ENCODE data around the gene SPACA9. TPM values are rescaled to one million over a fixed set of nuclear protein-coding genes. Genes with fewer than 3 reads are reported as not detected.

The SPACA9 gene
- total RNA-seq, 1 donor from 2014 or later, result 13.9 TPM

DNA sequence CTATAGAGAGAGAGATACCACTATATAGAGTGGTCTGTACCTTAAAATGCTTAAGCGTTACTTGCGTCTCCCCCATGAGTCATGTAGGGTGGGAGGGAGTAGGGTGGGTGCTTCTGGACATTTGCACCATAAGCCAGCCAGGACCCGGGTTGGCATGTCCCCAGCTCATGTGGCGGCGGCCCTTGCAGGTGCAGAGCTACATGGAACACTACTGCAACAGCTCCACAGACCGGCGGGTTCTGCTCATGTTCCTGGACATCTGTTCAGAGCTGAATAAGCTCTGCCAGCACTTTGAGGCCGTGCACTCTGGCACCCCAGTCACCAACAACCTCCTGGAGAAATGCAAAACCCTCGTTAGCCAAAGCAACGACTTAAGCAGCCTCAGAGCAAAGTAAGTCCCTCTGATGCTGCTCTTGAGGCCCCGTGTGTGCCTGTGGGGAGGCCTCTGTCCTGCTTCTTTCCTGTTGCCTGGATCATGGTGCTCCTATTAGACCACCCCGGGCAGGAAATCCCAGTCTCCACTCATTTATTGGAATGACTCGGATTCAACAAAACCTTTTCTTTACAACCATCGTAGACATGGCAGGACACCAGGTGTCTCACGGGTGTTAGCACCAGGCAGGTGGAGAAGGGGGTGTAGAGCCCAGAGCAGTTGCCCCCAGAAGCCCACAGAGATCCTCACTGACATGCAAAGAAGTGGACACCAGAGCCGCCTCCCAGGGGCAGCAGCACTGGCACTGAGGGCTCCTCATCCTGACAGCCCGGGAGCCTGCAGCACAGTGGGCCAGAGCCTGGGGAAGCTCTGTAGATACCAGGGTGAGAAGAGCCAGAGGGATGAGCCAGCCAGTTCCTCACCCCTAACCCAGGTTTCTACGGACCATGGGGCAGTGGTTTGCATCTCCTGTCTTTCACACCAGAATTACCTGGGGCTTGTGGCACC lies 8.8 kb downstream of the SPACA9 start:
- H3K27ac ChIP-seq, result no peak overlapping the region
- no peaks in the 10 kb centered on the region for H3K9me3 ChIP-seq
- no peaks in the 10 kb centered on the region for H3K27me3 ChIP-seq (ENCODE audit: low read depth)
- no peaks in the 10 kb centered on the region for H3K36me3 ChIP-seq
- H3K4me3 ChIP-seq, result no peak overlapping the region
- H3K4me1 ChIP-seq, result peaks cover 6% of the 10 kb centered on the region
- intact Hi-C loops (cut with DNase I), result no loop called here
- DNase-seq (no peak), ATAC-seq (no peak)
- TF ChIP-seq, protein P1, sequence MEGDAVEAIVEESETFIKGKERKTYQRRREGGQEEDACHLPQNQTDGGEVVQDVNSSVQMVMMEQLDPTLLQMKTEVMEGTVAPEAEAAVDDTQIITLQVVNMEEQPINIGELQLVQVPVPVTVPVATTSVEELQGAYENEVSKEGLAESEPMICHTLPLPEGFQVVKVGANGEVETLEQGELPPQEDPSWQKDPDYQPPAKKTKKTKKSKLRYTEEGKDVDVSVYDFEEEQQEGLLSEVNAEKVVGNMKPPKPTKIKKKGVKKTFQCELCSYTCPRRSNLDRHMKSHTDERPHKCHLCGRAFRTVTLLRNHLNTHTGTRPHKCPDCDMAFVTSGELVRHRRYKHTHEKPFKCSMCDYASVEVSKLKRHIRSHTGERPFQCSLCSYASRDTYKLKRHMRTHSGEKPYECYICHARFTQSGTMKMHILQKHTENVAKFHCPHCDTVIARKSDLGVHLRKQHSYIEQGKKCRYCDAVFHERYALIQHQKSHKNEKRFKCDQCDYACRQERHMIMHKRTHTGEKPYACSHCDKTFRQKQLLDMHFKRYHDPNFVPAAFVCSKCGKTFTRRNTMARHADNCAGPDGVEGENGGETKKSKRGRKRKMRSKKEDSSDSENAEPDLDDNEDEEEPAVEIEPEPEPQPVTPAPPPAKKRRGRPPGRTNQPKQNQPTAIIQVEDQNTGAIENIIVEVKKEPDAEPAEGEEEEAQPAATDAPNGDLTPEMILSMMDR (IDR thresholded peaks at IDR 0.05), result no peak

DNA sequence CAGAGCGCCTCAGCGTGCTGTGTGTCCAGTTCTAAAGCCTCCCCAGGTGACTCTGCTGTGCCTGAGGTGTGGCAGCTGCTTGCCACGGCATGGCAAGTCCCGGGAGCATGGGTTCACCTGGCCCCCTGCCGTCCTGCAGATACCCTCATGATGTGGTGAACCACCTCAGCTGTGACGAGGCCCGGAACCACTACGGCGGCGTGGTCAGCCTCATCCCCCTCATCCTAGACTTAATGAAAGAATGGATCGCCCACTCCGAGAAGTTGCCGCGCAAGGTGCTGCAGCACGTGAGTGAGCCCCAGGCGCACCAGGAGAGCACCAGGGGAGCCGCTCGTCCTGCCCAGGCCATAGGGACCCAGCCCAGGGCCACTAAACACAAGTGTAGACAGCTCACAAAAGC lies 9.5 kb downstream of the SPACA9 start:
- H3K27ac ChIP-seq, result no peak overlapping the region
- DNase-seq (no peak), ATAC-seq (no peak)
- H3K36me3 ChIP-seq, result no peaks in the 10 kb centered on the region
- H3K9me3 ChIP-seq, result no peaks in the 10 kb centered on the region
- H3K4me3 ChIP-seq, result no peak overlapping the region
- TF ChIP-seq, protein P1 (IDR thresholded peaks at IDR 0.05), result no peak
- no peaks in the 10 kb centered on the region for H3K27me3 ChIP-seq (ENCODE audit: low read depth)
- H3K4me1 ChIP-seq, result peaks cover 6% of the 10 kb centered on the region
- intact Hi-C loops (cut with DNase I), result no loop called here

DNA sequence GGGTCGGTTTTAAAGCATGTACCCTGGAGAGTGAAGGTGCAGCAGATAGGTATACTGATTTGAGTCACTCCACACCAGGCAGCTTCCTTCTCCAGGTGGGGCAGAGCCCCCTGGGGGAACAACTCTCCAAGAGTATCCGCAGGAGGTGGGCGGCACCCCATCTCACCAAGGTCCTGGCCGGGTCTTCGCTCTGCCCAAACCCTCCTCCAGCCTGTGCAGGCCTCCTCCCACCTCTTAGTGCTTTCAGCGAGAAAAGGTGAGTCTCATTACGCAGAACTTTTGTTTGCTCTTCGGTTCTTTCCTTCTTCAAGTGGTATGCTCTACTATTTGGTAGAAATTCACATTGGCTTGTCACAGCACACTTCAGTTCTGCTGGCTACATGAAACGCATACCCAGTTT lies 13.7 kb downstream of the SPACA9 start:
- DNase-seq (no peak), ATAC-seq (peak; percentile 85)
- TF ChIP-seq, protein P1 (IDR thresholded peaks at IDR 0.05), result no peak
- Histone ChIP-seq H3K4me1 (peaks cover 24% of the 10 kb centered on the region), H3K27ac (no peak overlapping the region), H3K4me3 (no peak overlapping the region), H3K9me3 (no peaks in the 10 kb centered on the region), H3K27me3 (ENCODE audit: low read depth) (no peaks in the 10 kb centered on the region), H3K36me3 (peaks cover 36% of the 10 kb centered on the region)
- intact Hi-C loops (cut with DNase I), result no loop called here

DNA sequence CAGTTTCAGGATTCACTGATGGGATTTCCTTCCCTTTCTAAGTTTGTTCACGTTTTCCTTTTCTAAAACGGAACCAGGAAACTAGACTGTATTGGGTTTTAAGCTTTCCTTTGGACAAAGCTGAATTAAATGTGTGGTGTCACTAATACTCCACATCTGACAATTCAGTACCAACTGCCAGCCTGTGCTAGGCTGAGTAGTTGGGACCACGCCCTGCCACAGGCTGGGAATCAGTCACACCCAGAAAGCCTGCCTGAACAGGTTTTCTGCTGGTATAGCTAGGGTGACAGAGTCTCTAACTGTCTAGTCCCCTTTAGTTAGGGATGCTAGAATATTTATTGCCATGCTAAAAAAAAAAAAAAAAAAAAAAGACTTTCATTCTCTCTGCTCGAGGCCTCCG lies 15.6 kb downstream of the SPACA9 start:
- Histone ChIP-seq H3K27ac (no peak overlapping the region), H3K36me3 (peaks cover 55% of the 10 kb centered on the region), H3K4me3 (no peak overlapping the region), H3K4me1 (peaks cover 24% of the 10 kb centered on the region), H3K27me3 (ENCODE audit: low read depth) (no peaks in the 10 kb centered on the region), H3K9me3 (no peaks in the 10 kb centered on the region)
- DNase-seq (no peak), ATAC-seq (peak; percentile 44 to 66)
- TF ChIP-seq, protein P1 (IDR thresholded peaks at IDR 0.05), result no peak
- intact Hi-C loops (cut with DNase I), result no loop called here

DNA sequence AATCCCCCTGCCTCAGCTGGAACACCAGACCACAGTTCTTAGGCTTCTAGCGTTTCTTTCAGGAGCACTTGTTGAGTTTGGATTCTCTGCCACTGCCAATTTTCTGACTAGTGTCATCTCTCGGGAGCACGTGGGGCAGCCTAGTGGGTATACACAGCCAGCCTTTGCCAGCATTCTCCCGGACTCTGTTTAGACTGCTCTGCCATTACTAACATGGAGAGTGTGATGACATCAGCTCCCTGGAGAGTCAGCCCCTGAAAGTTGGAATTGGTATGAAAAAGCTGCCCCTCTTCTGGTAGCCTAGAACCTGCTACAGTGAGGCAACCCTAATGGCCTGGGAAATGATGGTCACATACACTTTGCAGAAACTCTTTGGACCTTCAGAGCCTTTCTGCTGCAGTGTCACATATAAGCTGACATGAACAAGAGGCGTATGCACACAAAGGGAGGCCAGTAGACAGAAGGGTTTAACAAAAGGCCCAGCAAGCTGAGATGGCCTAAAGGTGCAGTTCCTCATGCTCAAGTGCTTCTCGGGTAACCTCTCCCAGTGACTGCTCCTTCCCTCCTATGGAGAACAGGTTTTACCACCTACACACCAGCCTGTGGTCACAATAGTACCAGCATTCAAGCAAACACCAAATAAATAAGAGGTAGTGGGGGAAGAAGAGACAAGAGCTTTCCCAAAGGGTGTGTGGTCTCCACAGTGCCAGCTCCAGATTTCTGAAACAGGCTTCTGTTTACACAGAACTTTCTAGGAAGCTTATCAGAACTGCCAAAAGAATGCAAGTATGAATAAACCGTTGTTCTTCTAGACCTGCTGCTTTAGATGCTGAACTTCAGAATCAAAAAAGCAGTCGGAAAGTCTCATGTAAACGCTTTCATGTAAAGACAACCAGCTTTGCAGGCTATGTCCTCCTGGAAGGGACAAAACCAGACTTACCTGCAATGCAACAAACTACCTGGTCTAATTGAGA lies 16.5 kb downstream of the SPACA9 start:
- no peaks in the 10 kb centered on the region for H3K9me3 ChIP-seq
- DNase-seq (no peak), ATAC-seq (peak; percentile 69 to 80)
- peaks cover 24% of the 10 kb centered on the region for H3K4me1 ChIP-seq
- no peak overlapping the region for H3K4me3 ChIP-seq
- TF ChIP-seq, protein P1 (IDR thresholded peaks at IDR 0.05), result no peak
- no peak overlapping the region for H3K27ac ChIP-seq
- peaks cover 63% of the 10 kb centered on the region for H3K36me3 ChIP-seq
- no peaks in the 10 kb centered on the region for H3K27me3 ChIP-seq (ENCODE audit: low read depth)
- intact Hi-C loops (cut with DNase I), result no loop called here

Data from lower lobe of right lung (tissue), 2 donors.